ENCODE measurements around the gene GFOD1. TPM values are rescaled to one million over a fixed set of nuclear protein-coding genes. Genes with fewer than 3 reads are reported as not detected.

GFOD1 gene
- total and polyA plus RNA-seq, 2 donors (not counting 1 experiment from before 2014, with no cell fraction given): 10.5 to 25.3 TPM

DNA sequence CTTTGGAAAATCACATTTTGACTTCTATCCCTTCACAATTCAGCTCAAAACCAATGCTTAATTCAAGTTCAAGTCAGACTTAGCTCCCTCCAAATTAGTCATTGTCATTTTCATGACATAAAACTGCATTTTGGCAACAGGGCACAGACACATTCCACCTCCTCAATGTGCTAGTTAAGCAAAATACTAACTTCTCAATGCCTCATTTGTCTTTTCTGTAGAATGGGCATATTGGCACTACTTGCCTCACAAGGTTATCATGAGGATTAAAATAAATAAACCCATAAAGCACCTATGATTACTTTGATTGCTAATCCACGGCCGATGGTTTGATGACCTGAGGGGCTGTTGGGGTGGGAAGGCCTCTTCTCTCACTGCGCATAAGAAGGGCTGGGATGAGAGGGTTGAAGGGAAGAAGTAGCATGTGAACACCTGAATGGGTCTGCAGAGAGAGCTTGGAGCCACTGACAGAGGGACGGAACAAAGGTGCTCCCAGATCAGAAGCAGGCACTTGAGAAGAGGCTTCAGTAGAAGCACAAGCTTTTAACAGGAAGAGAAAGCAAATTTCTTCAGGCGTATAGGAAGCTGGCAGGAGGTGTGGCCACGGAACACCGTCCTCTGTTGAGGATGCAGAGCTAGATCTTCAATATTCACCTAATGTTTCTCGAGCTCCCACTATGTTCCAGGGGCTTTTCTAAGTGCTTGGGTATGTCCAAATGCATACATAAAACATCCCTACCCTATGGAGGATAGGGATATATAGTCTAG, 147.4 kb downstream of the GFOD1 start:
- no peak for TF ChIP-seq EZH2 (IDR thresholded peaks at IDR 0.05; ENCODE audit: low read length, missing control alignments)
- TF ChIP-seq, protein P1, sequence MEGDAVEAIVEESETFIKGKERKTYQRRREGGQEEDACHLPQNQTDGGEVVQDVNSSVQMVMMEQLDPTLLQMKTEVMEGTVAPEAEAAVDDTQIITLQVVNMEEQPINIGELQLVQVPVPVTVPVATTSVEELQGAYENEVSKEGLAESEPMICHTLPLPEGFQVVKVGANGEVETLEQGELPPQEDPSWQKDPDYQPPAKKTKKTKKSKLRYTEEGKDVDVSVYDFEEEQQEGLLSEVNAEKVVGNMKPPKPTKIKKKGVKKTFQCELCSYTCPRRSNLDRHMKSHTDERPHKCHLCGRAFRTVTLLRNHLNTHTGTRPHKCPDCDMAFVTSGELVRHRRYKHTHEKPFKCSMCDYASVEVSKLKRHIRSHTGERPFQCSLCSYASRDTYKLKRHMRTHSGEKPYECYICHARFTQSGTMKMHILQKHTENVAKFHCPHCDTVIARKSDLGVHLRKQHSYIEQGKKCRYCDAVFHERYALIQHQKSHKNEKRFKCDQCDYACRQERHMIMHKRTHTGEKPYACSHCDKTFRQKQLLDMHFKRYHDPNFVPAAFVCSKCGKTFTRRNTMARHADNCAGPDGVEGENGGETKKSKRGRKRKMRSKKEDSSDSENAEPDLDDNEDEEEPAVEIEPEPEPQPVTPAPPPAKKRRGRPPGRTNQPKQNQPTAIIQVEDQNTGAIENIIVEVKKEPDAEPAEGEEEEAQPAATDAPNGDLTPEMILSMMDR (conservative IDR thresholded peaks at IDR 0.05 in 1 of 2, IDR thresholded peaks at IDR 0.05 in 1 of 2; ENCODE audit: low read depth in 1 of 2, low read length in 2 of 2): no peak
- H3K27me3 ChIP-seq (ENCODE audit: control insufficient read depth, insufficient read depth, low read length): no peaks in the 10 kb centered on the region
- H3K79me2 ChIP-seq (ENCODE audit: control insufficient read depth, insufficient read depth, low read length): no peaks in the 10 kb centered on the region
- H4K20me1 ChIP-seq (ENCODE audit: control insufficient read depth, extremely low read depth, insufficient read depth, low read length): no peaks in the 10 kb centered on the region
- no peaks in the 10 kb centered on the region for H3K9me3 ChIP-seq (ENCODE audit: control insufficient read depth, insufficient read depth, low read depth, low read length)
- H3K4me1 ChIP-seq (ENCODE audit: control insufficient read depth, extremely low read depth, insufficient read depth, low read length): no peaks in the 10 kb centered on the region
- H2AFZ ChIP-seq (ENCODE audit: low read length): no peak overlapping the region
- no peak for DNase-seq (ENCODE audit: low read depth in 2 of 2)
- no peak overlapping the region for H3K27ac ChIP-seq (ENCODE audit: insufficient read depth, low read length)
- no peak overlapping the region for H3K9ac ChIP-seq (ENCODE audit: insufficient read depth, low read length)
- H3K4me2 ChIP-seq (ENCODE audit: extremely low read depth, insufficient read depth, low read length): no peak overlapping the region
- H3K4me3 ChIP-seq (replicated peaks in 1 of 4; ENCODE audit: control extremely low read depth in 1 of 4, insufficient read depth in 1 of 4, low read depth in 3 of 4, low read length in 4 of 4): no peak overlapping the region
- H3K36me3 ChIP-seq (ENCODE audit: control insufficient read depth, insufficient read depth, low read length): no peaks in the 10 kb centered on the region

DNA sequence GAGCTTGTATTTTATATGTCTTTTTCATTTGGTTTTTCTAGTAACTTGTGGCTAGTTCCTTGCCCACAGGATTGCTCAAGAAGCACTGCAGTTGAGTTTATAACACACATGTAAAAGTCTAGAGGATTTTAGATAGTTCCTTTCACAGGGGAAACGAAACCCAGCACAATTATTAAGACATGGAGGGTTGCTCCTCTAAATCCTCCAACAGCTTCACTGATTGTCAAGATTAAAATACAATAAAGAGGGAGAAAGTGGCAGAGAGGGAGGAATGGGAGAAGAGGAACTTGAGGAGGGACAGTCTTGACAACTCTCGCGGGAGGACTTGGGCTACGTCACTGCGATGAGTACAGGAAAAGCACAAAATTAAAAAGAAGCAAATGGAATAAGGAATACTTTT, 149.4 kb downstream of the GFOD1 start:
- Histone ChIP-seq H4K20me1 (ENCODE audit: control insufficient read depth, extremely low read depth, insufficient read depth, low read length) (no peaks in the 10 kb centered on the region), H3K4me1 (ENCODE audit: control insufficient read depth, extremely low read depth, insufficient read depth, low read length) (no peaks in the 10 kb centered on the region), H3K4me2 (ENCODE audit: extremely low read depth, insufficient read depth, low read length) (no peak overlapping the region), H3K79me2 (ENCODE audit: control insufficient read depth, insufficient read depth, low read length) (no peaks in the 10 kb centered on the region), H2AFZ (ENCODE audit: low read length) (no peak overlapping the region), H3K4me3 (replicated peaks in 1 of 4; ENCODE audit: control extremely low read depth in 1 of 4, insufficient read depth in 1 of 4, low read depth in 3 of 4, low read length in 4 of 4) (no peak overlapping the region), H3K27ac (ENCODE audit: insufficient read depth, low read length) (no peak overlapping the region), H3K9me3 (ENCODE audit: control insufficient read depth, insufficient read depth, low read depth, low read length) (no peaks in the 10 kb centered on the region), H3K9ac (ENCODE audit: insufficient read depth, low read length) (no peak overlapping the region), H3K36me3 (ENCODE audit: control insufficient read depth, insufficient read depth, low read length) (no peaks in the 10 kb centered on the region), H3K27me3 (ENCODE audit: control insufficient read depth, insufficient read depth, low read length) (no peaks in the 10 kb centered on the region)
- DNase-seq (ENCODE audit: low read depth in 2 of 2): no peak
- TF ChIP-seq, protein P1 (conservative IDR thresholded peaks at IDR 0.05 in 1 of 2, IDR thresholded peaks at IDR 0.05 in 1 of 2; ENCODE audit: low read depth in 1 of 2, low read length in 2 of 2): no peak

DNA sequence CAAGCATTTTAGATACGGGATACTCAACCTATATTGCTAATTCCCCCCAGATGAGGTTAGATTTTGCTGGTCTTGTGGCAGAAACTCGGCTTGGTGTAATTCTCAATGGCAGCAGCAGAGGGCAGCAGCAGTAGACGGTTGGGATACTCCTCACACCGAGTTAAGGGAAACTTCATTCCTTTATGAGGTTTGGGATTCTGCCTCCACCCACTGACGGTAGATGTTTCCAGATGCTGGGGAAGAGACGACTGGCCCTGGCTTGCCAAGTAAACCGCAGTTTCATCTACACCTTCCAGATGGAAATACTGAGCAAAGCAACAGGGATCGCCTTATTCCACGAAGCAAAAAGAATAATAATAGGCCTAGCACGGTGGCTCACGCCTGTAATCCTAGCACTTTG, 150.8 kb downstream of the GFOD1 start:
- DNase-seq (ENCODE audit: low read depth in 2 of 2): peak; percentile 89 to 94
- no peak overlapping the region for H2AFZ ChIP-seq (ENCODE audit: low read length)
- H3K4me1 ChIP-seq (ENCODE audit: control insufficient read depth, extremely low read depth, insufficient read depth, low read length): no peaks in the 10 kb centered on the region
- no peak overlapping the region for H3K4me3 ChIP-seq (replicated peaks in 1 of 4; ENCODE audit: control extremely low read depth in 1 of 4, insufficient read depth in 1 of 4, low read depth in 3 of 4, low read length in 4 of 4)
- H3K9ac ChIP-seq (ENCODE audit: insufficient read depth, low read length): no peak overlapping the region
- H4K20me1 ChIP-seq (ENCODE audit: control insufficient read depth, extremely low read depth, insufficient read depth, low read length): no peaks in the 10 kb centered on the region
- no peaks in the 10 kb centered on the region for H3K27me3 ChIP-seq (ENCODE audit: control insufficient read depth, insufficient read depth, low read length)
- no peak for TF ChIP-seq EZH2 (IDR thresholded peaks at IDR 0.05; ENCODE audit: low read length, missing control alignments)
- TF ChIP-seq, protein P1 (conservative IDR thresholded peaks at IDR 0.05 in 1 of 2, IDR thresholded peaks at IDR 0.05 in 1 of 2; ENCODE audit: low read depth in 1 of 2, low read length in 2 of 2): peak; percentile 92 to 97
- no peaks in the 10 kb centered on the region for H3K9me3 ChIP-seq (ENCODE audit: control insufficient read depth, insufficient read depth, low read depth, low read length)
- no peak overlapping the region for H3K27ac ChIP-seq (ENCODE audit: insufficient read depth, low read length)
- no peaks in the 10 kb centered on the region for H3K36me3 ChIP-seq (ENCODE audit: control insufficient read depth, insufficient read depth, low read length)
- no peak overlapping the region for H3K4me2 ChIP-seq (ENCODE audit: extremely low read depth, insufficient read depth, low read length)
- H3K79me2 ChIP-seq (ENCODE audit: control insufficient read depth, insufficient read depth, low read length): no peaks in the 10 kb centered on the region

All from fibroblast of lung (primary cell).